A172 (cell line): Measurements from ENCODE around the gene WNT9B. TPM values are rescaled to one million over a fixed set of nuclear protein-coding genes. Genes with fewer than 3 reads are reported as not detected.
"Not testable (repeated sequence)": the region's sequence is repeated elsewhere in the genome, so short reads cannot be mapped to it uniquely, and the experiment has no call there.

Experiments used
- DNase-seq: peaks from one replicate; pipeline ENCODE4 v3.0.0-alpha.2; 2015; ENCODE audit warnings: low spot score
- total RNA-seq: library from RNA; depleted of rRNA; stranded (reverse); fragments of >200 nt; shearing (Covaris generic); gene quantifications from 2 replicates; pipeline ENCODE4 v1.2.3, GENCODE V29; 2014

Gene WNT9B
- total RNA-seq, 1 experiment from 2014 or later = not detected

DNA sequence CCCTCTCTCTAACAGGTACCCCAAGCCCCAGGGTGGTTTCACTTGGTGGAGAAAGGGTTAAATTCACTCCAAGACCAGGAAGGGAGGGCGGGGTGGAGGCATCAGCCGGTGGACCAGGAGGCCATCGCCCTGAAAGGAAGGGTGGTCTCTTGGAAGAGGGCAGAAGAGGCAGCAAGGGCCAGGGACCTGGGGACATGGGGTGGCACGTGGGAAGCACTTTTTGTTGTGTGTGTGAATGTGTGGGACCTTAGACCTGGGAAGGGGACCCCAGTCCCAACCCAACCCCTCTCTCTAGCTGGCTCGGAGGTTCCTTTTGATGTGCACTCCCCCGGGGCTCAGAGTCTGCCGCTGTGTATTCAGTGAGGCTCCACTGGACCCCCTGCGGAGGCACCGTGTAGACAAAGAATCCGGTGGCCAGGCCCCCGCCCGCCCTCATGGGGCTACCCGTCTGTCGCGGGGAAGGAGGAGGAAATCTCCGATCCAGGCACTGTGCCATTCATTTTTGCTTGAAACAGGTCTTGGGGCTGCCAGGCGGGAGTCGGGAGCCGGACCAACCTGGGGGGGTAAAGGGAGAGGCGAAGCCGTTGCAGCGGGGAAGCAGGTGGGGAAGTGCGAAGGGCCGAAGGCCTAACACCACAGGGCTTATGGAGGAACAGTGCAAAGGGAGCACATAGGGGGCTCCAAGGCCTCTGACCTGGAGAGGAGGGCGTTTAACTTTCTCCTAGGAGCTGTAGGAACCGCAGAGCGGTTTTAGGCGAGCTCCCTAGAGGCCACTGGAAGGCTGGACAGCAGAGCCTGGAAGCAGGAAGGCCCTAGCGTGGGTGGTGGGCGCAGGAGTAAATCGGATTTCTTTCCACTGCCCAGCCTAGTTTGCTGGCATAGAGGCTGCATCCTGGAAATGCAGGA is 29.6 kb upstream of the WNT9B start:
- no peak for DNase-seq

DNA sequence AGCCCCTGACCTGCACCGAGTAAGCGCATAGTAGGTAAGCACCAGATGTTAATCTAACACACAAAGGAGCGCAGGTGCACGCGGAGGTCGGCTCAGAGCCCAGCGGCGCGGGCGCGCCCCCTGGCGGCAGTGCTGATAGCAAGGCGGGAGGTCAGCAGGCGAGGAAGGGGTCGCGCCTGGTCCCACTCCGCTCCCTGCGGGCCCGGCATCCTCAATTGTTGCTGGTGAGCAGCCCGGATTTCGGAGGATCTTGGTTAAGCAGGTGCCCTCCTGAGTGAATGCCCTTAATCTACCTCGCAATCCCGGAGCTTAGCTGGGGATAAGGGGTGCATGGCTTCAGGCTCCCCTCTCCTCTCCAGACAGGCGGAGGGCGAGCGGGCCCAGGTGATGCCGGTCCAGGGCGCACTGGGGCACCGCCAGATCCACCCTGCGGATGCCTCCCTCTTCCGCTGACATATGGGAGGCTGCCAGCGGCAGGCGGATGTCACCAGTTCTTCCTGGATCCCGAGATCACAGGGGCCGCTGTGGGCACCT is 28.9 kb upstream of the WNT9B start:
- no peak for DNase-seq

DNA sequence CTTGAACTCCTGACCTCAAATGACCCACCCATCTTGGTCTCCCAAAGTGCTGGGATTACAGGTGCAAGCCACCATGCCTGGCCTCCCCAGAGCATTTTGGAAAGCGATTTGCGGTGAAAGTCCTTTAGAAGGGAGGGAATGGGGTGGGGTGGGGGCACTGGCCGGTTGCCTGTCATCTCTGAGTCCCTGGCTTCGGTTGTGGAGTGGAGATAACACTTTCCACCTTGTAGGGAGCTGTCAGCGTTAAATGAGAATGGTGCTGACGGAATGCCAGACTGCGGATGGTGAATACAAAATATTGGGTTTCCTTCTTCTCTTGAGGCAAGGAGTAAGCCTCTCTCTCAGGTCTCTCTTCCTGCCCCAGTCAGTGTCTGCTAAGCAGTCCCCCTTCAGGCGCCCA is 27.7 kb upstream of the WNT9B start:
- no peak for DNase-seq

DNA sequence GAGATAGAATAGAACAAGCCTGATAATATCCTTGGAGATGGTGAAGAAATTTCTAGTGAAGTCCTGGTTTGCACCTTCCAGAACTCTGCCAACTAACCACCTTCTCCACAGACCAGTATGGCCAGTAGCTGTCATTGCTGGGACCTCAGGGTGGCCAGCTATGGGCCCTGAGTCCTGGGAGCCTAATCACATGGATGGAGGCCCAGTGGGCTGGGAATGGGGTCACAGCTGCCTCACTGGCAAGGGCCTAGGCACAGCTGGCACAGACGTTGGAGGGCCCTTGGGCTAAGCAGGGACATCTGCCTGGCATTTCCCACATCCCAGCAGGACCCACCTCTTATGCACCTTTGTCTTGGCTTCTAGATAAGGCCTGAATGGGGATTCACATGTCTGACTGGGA is 25.3 kb upstream of the WNT9B start:
- DNase-seq = no peak

DNA sequence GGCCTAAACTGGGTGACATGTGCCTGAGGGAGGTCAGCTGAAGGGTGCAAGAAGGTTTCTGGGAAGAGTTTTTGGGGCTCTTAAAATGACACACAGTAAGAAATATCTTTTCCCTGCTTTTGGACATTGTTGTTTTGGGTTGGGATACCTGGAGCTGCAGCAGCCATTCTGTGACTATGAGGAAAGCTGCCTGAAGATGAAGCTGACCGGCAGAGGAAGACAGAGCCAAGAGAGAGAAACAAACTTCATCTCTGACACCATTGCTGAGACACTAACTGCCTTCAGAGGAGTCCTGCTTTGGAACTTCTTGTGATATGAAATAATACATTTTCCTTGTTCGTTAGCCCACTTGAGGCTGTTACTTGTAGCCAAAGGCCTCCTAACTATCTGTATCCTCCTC is 24.1 kb upstream of the WNT9B start:
- no peak for DNase-seq

DNA sequence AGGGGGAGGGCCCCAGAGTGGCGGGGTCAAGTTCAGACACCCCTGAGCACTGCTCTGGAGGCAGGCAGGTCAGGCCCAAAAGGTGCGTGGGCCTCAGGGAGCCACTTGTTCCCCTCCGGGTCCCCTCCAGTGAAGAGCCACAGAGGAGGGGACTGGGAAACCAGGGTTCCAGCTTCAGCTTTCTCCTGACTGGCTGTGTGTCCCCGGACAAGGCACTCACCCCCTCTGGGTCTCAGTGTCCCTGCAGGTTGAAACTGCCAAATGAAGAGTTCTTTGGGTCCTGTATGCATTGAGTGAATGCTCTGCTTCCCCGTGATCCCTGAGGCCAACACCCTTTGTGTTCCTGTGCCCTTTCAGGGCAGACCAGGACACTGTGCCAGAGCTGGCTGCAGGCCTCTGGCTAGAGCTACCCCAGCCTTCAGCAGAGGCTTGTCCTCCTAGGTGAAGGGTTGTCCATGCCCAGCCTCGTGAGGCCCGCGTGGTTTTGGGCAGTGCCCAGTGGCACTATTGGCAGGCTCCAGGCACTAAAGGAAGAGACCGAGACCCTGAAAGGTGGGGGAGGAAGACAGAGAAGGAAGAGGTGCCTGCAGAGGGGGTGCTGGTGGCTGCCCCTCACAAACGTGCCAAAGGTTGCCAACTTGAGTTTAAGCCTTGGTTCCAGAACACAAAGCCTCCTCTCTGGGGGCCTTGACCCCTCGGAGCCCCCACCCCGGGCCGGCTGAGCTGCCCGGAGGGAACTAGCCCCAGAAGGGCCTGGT is 19.6 kb upstream of the WNT9B start:
- DNase-seq = no peak

DNA sequence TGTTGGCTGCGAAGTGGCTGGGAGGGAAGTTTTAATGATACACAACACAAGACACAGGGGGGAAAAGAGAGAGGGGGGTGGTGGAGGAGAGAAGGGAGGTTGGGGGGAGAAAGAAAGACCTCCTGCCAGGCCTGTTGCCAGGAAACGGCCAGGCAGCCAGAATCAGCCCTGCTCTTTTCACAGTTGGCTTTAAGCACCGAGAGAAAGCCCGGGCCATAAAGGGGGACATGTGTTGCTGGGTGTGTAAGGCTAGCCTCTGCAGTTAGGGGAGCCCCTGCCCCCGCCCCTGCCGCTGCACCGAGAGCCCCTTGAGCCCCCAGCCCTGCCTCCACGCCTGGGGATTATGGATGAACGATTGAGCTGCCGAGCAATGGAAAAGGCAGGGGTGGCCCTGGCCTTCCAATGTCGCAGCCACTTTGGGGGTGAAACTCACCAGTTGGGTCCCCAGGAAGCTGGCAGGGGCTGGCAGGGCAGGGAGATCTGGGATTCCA is 19.0 kb upstream of the WNT9B start:
- no peak for DNase-seq

DNA sequence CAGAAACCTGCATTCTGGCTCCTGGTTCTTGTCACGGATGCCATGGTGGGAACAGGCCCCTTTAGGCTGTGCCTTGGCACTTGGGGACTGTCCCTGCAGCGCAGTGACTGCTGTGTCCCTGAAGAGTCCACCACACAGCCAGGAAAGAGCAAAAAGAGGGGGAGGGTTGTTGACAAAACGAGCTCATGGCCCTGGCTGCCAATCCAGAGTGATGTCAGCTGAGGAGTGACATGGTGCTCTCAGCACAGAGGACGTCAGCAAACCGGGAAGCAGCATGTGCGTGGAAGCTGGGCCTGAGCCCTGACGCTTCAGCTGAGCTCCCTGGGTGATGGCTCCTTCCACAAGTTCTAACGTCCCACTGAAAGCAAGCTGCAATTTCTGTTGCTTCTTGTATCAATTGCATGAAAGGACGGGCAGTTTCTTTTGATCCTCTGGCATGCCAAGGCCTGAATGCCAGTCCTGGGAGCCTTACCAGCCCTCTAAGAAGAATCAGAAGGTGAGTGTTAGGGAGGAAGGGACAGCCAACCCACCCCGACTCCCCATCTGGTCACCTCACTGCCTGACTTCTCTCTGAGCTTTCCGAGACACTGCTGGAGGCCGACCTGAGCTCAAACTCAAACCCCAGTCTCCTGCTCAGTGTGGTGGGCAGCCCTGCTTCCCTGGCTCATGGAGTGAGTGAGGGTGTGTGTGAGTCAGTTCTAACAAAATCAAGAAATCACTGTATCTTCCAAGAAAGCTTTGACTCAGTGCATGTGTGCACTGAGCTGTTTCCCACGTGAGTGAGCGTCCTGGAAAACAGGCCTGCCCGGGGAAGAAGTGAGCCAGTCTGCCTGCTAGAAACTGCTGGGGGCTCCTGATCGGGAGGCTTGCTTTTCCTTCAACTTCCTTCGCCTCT is 18.2 kb upstream of the WNT9B start:
- peak; percentile 35 for DNase-seq

DNA sequence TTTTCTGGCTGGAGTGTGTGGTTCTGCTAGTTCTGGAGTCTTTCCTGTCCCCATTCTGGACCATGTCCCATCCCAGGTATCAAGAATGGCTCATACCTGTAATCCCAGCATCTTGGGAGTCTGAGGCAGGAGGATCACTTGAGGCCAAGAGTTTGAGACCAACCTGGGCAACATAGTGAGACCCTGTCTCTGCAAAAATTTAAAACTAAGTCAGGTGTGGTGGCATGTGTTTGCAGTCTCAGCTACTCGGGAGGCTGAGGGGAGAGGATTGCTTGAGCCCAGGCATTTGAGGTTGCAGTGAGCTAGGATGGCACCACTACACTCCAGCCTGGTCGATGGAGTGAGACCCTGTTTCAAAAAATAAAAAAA is 17.6 kb upstream of the WNT9B start:
- DNase-seq = no peak

DNA sequence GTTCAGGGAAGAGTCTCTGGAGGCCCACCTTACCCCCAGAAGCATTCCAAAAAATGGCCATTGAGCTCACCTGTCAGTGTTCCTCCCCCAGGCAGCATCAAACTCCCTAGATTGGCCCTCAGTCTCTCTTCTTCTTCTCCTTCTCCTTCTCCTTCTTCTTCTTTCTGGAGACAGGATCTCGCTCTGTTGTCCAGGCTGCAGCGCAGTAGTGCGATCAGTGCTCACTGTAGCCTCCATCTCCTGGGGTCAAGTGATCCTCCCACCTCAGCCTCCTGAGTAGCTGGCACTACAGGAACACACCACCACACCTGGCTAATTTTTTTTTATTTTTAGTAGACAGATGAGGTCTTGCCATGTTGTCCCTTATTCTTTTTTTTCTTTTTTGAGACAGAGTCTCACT is 16.5 kb upstream of the WNT9B start:
- DNase-seq = no peak

DNA sequence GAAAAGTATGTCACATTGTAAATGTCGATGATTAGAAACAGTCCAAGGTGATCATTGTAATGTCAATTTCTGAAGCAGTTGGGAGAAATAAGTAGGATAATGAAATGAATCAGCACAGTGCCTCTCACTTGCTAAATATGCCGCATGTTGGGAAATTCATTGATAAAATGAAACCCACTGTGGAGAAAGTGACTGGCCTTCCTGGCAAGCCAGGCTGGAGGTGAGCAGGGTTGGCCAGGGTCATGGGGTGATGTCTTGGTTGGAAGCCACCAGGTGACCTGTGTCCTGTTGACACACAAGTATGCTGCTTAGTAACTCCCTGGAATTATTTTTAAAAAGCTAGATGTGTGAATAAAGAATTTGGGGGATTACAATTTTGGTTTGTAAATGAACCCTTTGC is 14.9 kb upstream of the WNT9B start:
- DNase-seq = no peak

DNA sequence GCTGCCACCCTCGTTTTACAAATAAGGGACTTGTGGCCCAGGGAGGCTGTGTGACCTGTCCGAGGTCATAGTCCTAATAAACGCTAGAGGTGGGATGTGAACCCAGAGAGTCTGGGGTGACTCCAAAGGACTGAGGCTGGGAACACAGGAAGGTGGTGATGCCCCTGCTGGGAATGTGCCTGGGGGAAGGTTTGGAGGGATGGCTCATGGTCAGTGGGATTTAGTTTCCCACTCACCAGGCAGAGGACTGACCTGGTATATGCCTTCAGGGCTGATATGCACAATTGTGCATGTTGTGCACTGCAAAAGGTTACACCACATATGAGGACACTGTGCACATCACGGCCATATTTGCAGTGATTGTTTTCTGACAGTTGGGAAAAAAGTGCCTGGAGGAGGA is 13.9 kb upstream of the WNT9B start:
- DNase-seq = no peak

DNA sequence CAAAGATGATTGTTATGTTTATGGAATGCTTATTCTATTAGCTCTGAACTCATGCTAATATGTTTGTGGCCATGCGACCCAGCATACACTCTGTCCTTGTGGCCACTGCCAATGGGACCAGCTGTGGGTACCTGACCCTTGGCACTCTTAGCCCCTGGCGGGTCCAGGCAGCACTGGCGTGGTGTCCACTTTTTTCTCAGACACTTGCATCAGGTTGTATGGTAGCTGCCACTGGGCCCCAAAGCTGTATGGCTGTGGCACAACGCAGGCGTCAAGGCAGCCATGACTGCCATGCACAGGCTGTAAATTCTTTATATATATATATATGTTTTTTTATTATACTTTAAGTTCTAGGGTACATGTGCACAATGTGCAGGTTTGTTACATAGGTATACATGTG is 12.2 kb upstream of the WNT9B start:
- no peak for DNase-seq

DNA sequence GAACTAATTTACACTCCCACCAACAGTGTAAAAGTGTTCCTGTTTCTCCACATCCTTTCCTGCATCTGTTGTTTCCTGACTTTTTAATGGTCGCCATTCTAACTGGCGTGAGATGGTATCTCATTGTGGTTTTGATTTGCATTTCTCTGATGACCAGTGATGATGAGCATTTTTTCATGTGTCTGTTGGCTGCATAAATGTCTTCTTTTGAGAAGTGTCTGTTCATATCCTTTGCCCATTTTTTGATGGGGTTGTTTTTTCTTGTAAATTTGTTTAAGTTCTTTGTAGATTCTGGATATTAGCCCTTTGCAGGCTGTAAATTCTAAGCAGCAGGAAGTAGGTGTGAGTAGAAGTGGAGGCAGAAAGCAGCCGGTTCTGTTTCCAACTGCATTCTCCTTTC is 10.8 kb upstream of the WNT9B start:
- DNase-seq = not testable (repeated sequence)

DNA sequence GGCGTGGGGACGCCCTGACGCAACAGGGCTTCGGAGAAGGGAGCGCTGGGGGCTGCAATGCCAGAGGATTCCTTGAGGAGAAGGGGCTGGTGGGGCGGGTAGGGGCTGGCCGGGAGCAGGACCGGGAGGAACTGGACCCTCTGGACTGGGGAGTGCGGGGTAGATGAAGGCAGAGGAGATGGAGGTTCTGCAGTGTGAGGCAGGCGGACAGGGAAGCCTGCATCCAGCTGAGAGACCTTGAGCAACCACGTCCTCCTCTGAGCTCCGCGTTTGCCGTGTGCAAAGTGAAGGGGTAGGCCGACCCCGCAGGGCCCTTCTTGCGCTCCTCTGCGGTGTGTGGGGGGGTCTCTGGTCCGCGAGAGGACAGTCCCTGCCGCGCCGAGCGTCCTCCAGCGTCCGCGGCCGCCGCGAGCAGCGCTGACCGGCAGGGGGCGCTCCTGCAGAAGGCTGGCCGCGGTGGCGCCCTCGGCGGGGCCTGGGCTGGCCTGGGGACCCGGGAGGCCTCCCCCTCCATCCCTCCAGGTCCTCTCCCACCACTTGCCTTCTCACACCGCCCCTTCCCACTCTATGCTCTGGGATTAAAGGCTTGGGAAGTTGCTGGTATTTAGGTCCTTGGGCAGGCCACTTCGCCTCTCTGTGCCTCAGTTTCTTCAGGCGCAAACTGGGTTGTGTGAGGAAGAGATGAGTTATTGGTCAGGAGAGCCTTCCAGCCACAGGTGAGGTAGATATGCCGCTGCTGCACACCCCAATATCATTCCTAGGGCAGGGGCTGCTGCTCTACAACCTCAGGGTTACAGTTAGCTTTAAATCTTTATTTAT is 9.6 kb upstream of the WNT9B start:
- no peak for DNase-seq

DNA sequence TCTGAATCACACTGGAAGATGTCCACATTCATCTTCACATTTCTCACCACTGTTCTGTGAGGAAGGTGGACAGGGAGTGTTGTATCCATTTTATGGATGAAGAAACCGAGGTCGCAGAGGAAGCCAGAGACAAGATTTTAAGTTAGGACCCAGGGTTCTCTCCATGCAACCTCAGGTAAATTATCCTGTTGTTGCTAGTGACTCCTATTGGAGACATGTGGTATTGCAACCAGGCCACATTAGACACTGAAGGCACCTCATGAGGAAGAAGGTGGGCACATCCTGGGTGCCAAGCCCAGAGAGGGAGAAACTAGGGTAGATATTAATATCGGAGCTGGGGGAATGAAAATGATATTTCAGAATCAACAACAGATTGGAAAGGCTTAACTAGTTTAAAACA is 8.5 kb upstream of the WNT9B start:
- no peak for DNase-seq

DNA sequence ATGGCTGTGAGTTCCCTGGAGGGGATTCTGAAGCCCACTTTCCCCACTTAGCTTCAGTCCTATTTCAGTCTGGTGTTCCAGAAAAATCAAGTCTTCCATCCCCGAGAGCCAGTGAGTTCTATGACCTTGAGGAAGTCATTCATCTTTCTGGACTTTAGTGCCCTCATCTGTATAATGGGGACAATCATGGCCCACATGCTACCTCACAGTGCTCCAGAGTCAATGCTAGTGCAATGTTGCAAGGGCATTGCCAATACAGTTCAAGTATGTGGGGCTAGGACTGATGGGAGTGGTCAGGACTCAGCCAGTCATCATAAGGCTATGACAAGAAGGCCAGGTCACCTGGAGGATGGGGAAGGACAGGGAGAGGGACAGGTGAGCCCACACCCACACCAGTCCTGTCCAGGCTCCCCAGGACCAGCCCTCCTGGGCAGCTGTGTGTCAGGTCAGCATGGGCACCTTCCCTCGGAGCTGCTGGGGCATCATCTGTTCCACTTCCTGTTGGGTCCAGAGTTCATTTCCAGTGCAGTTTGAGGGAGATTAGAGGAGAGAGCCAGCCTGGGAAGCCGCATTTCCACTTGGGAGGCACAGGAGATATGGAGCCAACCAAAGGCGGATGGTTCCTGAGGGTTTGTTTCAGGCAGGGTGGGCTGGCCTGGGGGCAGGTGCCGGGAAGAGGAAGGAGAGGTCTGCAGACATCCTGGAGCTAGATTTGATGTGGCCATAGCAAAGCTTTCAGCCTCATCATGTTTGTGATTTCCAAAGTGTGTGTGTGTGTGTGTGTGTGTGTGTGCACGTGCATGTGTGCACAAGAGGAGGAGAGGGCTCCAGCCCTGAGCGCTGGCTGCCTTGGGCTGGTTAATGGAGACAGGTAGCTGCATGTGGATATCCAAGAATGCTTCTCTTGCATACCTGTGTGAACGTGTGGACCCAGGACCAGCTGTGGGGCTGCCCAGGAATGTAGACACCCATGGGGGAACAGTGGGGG is 3.9 kb upstream of the WNT9B start:
- DNase-seq = no peak

DNA sequence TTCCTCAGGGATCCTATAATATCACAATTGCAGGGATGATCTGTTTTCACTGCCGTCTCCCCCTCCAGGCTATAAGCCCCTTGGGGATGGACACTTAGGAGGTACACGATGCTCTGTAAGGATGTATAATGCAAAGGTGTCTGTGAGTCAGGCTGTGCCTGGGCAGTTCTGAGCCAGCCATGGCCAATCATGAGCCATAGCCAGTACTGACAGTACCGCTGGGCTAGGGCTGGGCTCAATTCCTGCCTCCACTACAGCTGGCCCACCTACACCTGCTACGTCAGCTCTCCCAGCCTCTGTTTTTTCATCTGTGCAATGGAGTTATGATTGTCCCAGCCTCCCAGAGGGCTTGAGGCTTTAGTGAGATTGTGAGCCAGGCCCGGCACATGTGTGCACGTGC is 2.8 kb upstream of the WNT9B start:
- DNase-seq = no peak

DNA sequence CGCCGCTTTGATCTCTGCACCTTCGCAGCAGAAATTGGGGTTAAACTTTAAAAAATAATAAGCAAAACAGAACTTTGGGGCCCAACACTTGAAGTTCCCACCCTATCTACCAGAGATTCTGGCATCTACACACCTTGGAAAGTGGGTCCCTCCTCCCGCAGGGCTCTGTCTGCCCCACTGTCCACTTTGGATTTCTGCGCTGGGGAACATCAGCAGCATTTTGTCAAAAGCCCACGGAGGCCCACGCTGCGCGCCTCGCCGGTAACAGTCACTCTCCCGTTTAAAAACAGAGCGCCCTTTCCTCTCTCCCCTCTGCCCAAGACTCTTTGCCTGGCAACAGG is 725 bp upstream of the WNT9B start:
- DNase-seq = no peak
